Measurements from ENCODE around the gene TM9SF2.
"Not testable (repeated sequence)": the region's sequence is repeated elsewhere in the genome, so short reads cannot be mapped to it uniquely, and the experiment has no call there.

TM9SF2 gene

GRCh38 chr13:99501184-99501847, at the start of gene TM9SF2:
TSS of gene TM9SF2 (plus strand) at chr13:99501472. CDS start at chr13:99501607, 135 bp downstream.
- intact Hi-C loops (cut with DNase I) = loop anchor here (2.0 kb wide), 2 partner anchors 105 to 301 kb away; partner anchors contain the start of genes CLYBL and UBAC2

GRCh38 chr13:99454518-99455183, 46.6 kb upstream of the TM9SF2 start:
- no peak for DNase-seq
- intact Hi-C loops (cut with DNase I) = no loop called here

More at GRCh38 chr13:99501184-99501847, at the start of gene TM9SF2:
- peak; percentile 90 to 99 (median 94) for DNase-seq

GRCh38 chr13:99459099-99459850, 42.0 kb upstream of the TM9SF2 start:
- intact Hi-C loops (cut with DNase I) = no loop called here
- no peak for DNase-seq

- intact Hi-C loops (cut with DNase I); DNase-seq: not testable (repeated sequence)
Measured at GRCh38 chr13:99460802-99461201, 40.5 kb upstream of the TM9SF2 start.

GRCh38 chr13:99463646-99464397, 37.5 kb upstream of the TM9SF2 start:
- intact Hi-C loops (cut with DNase I) = no loop called here
- no peak for DNase-seq

- no peak for DNase-seq
- intact Hi-C loops (cut with DNase I) = no loop called here
Measured at GRCh38 chr13:99464441-99464949, 36.8 kb upstream of the TM9SF2 start.

GRCh38 chr13:99465454-99465853, 35.8 kb upstream of the TM9SF2 start:
- intact Hi-C loops (cut with DNase I) = no loop called here
- DNase-seq = no peak

GRCh38 chr13:99467764-99468163, 33.5 kb upstream of the TM9SF2 start:
- intact Hi-C loops (cut with DNase I) = no loop called here
- DNase-seq = no peak

GRCh38 chr13:99469041-99469440, 32.2 kb upstream of the TM9SF2 start:
- no peak for DNase-seq
- intact Hi-C loops (cut with DNase I) = no loop called here

- no peak for DNase-seq
- intact Hi-C loops (cut with DNase I) = no loop called here
Measured at GRCh38 chr13:99470027-99470426, 31.2 kb upstream of the TM9SF2 start.

- intact Hi-C loops (cut with DNase I) = no loop called here
- DNase-seq = no peak
Measured at GRCh38 chr13:99471221-99472121, 29.8 kb upstream of the TM9SF2 start.

- no peak for DNase-seq
- intact Hi-C loops (cut with DNase I) = no loop called here
Measured at GRCh38 chr13:99472122-99472440, 29.2 kb upstream of the TM9SF2 start.

GRCh38 chr13:99473515-99473914, 27.8 kb upstream of the TM9SF2 start:
- DNase-seq = no peak
- intact Hi-C loops (cut with DNase I) = no loop called here

GRCh38 chr13:99476648-99477047, 24.6 kb upstream of the TM9SF2 start:
- intact Hi-C loops (cut with DNase I) = no loop called here
- no peak for DNase-seq

GRCh38 chr13:99477493-99477892, 23.8 kb upstream of the TM9SF2 start:
- intact Hi-C loops (cut with DNase I) = no loop called here
- DNase-seq = no peak

GRCh38 chr13:99481366-99481765, 19.9 kb upstream of the TM9SF2 start:
- no peak for DNase-seq
- intact Hi-C loops (cut with DNase I) = no loop called here

- DNase-seq = no peak
- intact Hi-C loops (cut with DNase I) = no loop called here
Measured at GRCh38 chr13:99484473-99484872, 16.8 kb upstream of the TM9SF2 start.

- intact Hi-C loops (cut with DNase I) = no loop called here
- no peak for DNase-seq
Measured at GRCh38 chr13:99486996-99487395, 14.3 kb upstream of the TM9SF2 start.

GRCh38 chr13:99489028-99489427, 12.2 kb upstream of the TM9SF2 start:
- DNase-seq = no peak
- intact Hi-C loops (cut with DNase I) = no loop called here

- intact Hi-C loops (cut with DNase I) = loop anchor here (2.0 kb wide), 1 partner anchor 49 kb away; no protein-coding TSS in a partner anchor
- DNase-seq = not testable (repeated sequence)
Measured at GRCh38 chr13:99491750-99492149, 9.5 kb upstream of the TM9SF2 start.
